Muscle of back (tissue), 13 donors: ENCODE measurements around the gene MBP. TPM values are rescaled to one million over a fixed set of nuclear protein-coding genes. Genes with fewer than 3 reads are reported as not detected.

ENCODE experiments used
- DNase-seq, 3 donors: peaks; one replicate each; pipeline versions ENCODE4 v3.0.0 to v3.0.0-alpha.2; 2013
- long read RNA-seq, 9 donors: transcript quantifications; one replicate each; lab custom pipeline, GENCODE V29; 2026
- polyA plus RNA-seq, 10 donors: library from polyadenylated mRNA; unstranded; fragments of 120-200 nt; gene quantifications; one replicate each; pipeline ENCODE4 v1.2.1, GENCODE V29; 2013; ENCODE audit not compliant: insufficient read length in 10 of 10

The MBP gene
- 10 to 100 TPM; 11.9 to 21.9 (median 16.2) TPM for polyA plus RNA-seq
- long read RNA-seq, donor 1, full-length matches to known transcripts: 9 of 9 reads
- long read RNA-seq, donor 1, partial matches to known transcripts: 0 of 9 reads
- long read RNA-seq, donor 1, other reads (novel, unspliced or antisense): 0 of 9 reads
- long read RNA-seq, donor 2, partial matches to known transcripts: 0 of 3 reads
- long read RNA-seq, donor 2, other reads (novel, unspliced or antisense): 0 of 3 reads
- long read RNA-seq, donor 3: 0 reads
- long read RNA-seq, donor 4, full-length matches to known transcripts: 3 of 3 reads
- long read RNA-seq, donor 4, partial matches to known transcripts: 0 of 3 reads
- long read RNA-seq, donor 4, other reads (novel, unspliced or antisense): 0 of 3 reads
- long read RNA-seq, donor 5, partial matches to known transcripts: 0 of 5 reads
- long read RNA-seq, donor 5, other reads (novel, unspliced or antisense): 0 of 5 reads
- long read RNA-seq, donor 6, full-length matches to known transcripts: 4 of 4 reads
- long read RNA-seq, donor 6, partial matches to known transcripts: 0 of 4 reads
- long read RNA-seq, donor 6, other reads (novel, unspliced or antisense): 0 of 4 reads
- long read RNA-seq, donor 7, partial matches to known transcripts: 0 of 2 reads
- long read RNA-seq, donor 7, other reads (novel, unspliced or antisense): 0 of 2 reads
- long read RNA-seq, donor 8, partial matches to known transcripts: 0 of 2 reads
- long read RNA-seq, donor 8, other reads (novel, unspliced or antisense): 0 of 2 reads
- long read RNA-seq, donor 9: 0 reads

GRCh38 chr18:77132369-77133050, at the start of gene MBP:
MBP (minus strand) TSS chr18:77132783; CDS start chr18:77105261, 27,522 bp downstream.
- peak in 2 of 3 donors; percentile 31 to 68 for DNase-seq

- DNase-seq: no peak
Measured at GRCh38 chr18:77181950-77182707, 49.5 kb upstream of the MBP start.

- DNase-seq: no peak
Measured at GRCh38 chr18:77178559-77178958, 46.0 kb upstream of the MBP start.

GRCh38 chr18:77177009-77177408, 44.4 kb upstream of the MBP start:
- DNase-seq: no peak

GRCh38 chr18:77173275-77174030, 40.9 kb upstream of the MBP start:
- DNase-seq: peak in 1 of 3 donors; percentile 79

GRCh38 chr18:77170890-77171410, 38.4 kb upstream of the MBP start:
- no peak for DNase-seq

GRCh38 chr18:77168811-77169311, 36.3 kb upstream of the MBP start:
- peak in 1 of 3 donors; percentile 55 for DNase-seq

- peak in 2 of 3 donors; percentile 51 to 74 for DNase-seq
Measured at GRCh38 chr18:77167251-77167650, 34.7 kb upstream of the MBP start.

GRCh38 chr18:77166523-77166922, 33.9 kb upstream of the MBP start:
- no peak for DNase-seq

GRCh38 chr18:77165503-77166188, 33.1 kb upstream of the MBP start:
- DNase-seq: peak; percentile 51 to 92 (median 84)

GRCh38 chr18:77164763-77165485, 32.3 kb upstream of the MBP start:
- DNase-seq: peak in 1 of 3 donors; percentile 31

- no peak for DNase-seq
Measured at GRCh38 chr18:77164026-77164425, 31.4 kb upstream of the MBP start.

GRCh38 chr18:77162580-77162979, 30.0 kb upstream of the MBP start:
- no peak for DNase-seq

GRCh38 chr18:77161961-77162360, 29.4 kb upstream of the MBP start:
- no peak for DNase-seq

GRCh38 chr18:77161383-77161782, 28.8 kb upstream of the MBP start:
- no peak for DNase-seq

GRCh38 chr18:77160515-77160914, 27.9 kb upstream of the MBP start:
- DNase-seq: no peak

GRCh38 chr18:77157312-77157711, 24.7 kb upstream of the MBP start:
- no peak for DNase-seq

- no peak for DNase-seq
Measured at GRCh38 chr18:77155031-77155430, 22.4 kb upstream of the MBP start.

- DNase-seq: no peak
Measured at GRCh38 chr18:77153404-77153803, 20.8 kb upstream of the MBP start.
